GM23248 (cell line): Measurements from ENCODE around the gene LAMP1. TPM values are rescaled to one million over a fixed set of nuclear protein-coding genes. Genes with fewer than 3 reads are reported as not detected.

Experiments used
- DNase-seq: peaks from one replicate; pipeline ENCODE4 v3.0.0-alpha.2; 2015
- H2AFZ ChIP-seq: fragments of 200-600 bp; sonication (generic); 2 replicates; pipeline ENCODE4 v1.6.1; 2016; ENCODE audit warnings: antibody characterized with exemption
- H3F3A ChIP-seq: fragments of 200-600 bp; sonication (generic); 2 replicates; pipeline ENCODE4 v1.6.1; 2016; ENCODE audit warnings: mild to moderate bottlenecking, antibody characterized with exemption, mixed run types; ENCODE audit not compliant: insufficient read depth
- H3K27ac ChIP-seq: fragments of 200-600 bp; sonication (generic); 2 replicates; pipeline ENCODE4 v1.5.1; 2016; ENCODE audit warnings: mild to moderate bottlenecking
- H3K27me3 ChIP-seq: fragments of 200-600 bp; sonication (generic); replicated peaks from 2 replicates; pipeline ENCODE4 v1.6.1; 2016; ENCODE audit warnings: mild to moderate bottlenecking; ENCODE audit not compliant: insufficient read depth
- H3K36me3 ChIP-seq: fragments of 200-600 bp; sonication (generic); 2 replicates; pipeline ENCODE4 v1.6.1; 2016; ENCODE audit warnings: low read depth, mild to moderate bottlenecking
- H3K4me1 ChIP-seq: fragments of 200-600 bp; sonication (generic); 2 replicates; pipeline ENCODE4 v1.6.1; 2016; ENCODE audit warnings: mild to moderate bottlenecking; ENCODE audit not compliant: insufficient read depth
- H3K4me2 ChIP-seq: fragments of 200-600 bp; sonication (generic); one replicate; pipeline ENCODE4 v1.6.1; 2016; ENCODE audit warnings: mild to moderate bottlenecking; ENCODE audit not compliant: unreplicated experiment
- H3K4me3 ChIP-seq: fragments of 200-600 bp; sonication (generic); 2 replicates; pipeline ENCODE4 v1.5.1; 2016; ENCODE audit warnings: mild to moderate bottlenecking
- H3K79me2 ChIP-seq: fragments of 200-600 bp; sonication (generic); 2 replicates; pipeline ENCODE4 v1.6.1; 2016; ENCODE audit warnings: mild to moderate bottlenecking; ENCODE audit not compliant: insufficient read depth
- H3K9ac ChIP-seq: fragments of 200-600 bp; sonication (generic); 2 replicates; pipeline ENCODE4 v1.6.1; 2016; ENCODE audit warnings: mild to moderate bottlenecking
- H3K9me2 ChIP-seq: fragments of 200-600 bp; sonication (generic); 2 replicates; pipeline ENCODE4 v1.6.1; 2016; ENCODE audit warnings: mixed run types, mild to moderate bottlenecking, moderate library complexity; ENCODE audit not compliant: insufficient read depth
- H3K9me3 ChIP-seq: fragments of 200-600 bp; sonication (generic); one replicate; pipeline ENCODE4 v1.6.1; 2017; ENCODE audit warnings: low read depth
- H4K20me1 ChIP-seq: fragments of 200-600 bp; sonication (generic); 2 replicates; pipeline ENCODE4 v1.6.0; 2016; ENCODE audit not compliant: insufficient read depth
- EZH2 ChIP-seq: fragments of 200-600 bp; sonication (generic); IDR thresholded peaks from 2 replicates; pipeline ENCODE4 v1.6.1; 2018; ENCODE audit warnings: antibody characterized with exemption, mild to moderate bottlenecking; ENCODE audit not compliant: insufficient read depth, poor library complexity, severe bottlenecking
- EZH2phosphoT487 ChIP-seq: fragments of 200-600 bp; sonication (generic); IDR thresholded peaks from 2 replicates; pipeline ENCODE4 v1.6.1; 2018; ENCODE audit warnings: antibody characterized with exemption, moderate library complexity, mild to moderate bottlenecking, low read depth; ENCODE audit not compliant: insufficient read depth
- WGBS, 2 experiments: methylation state at CpG; one replicate each; pipeline ENCODE4 v1.1.6; 2015 to 2017; ENCODE audit warnings: low lambda C conversion rate in 2 of 2, low coverage in 1 of 2; ENCODE audit errors: missing lambda C conversion rate in 2 of 2; 5-methylcytosine and 5-hydroxymethylcytosine counted together
- in situ Hi-C: fragments of 300-500 bp; cut with MboI; formaldehyde crosslinking; loops from 2 replicates; pipeline ENCODE4 v1.15.0; 2020
- polyA plus RNA-seq: library from polyadenylated mRNA; unstranded; fragments of >200 nt; fragmentation: Nextera tagmentation; extraction: Ambion mirVana; gene quantifications from 2 replicates; pipeline ENCODE4 v1.2.1, GENCODE V29; 2016
- total RNA-seq: library from RNA; depleted of rRNA; stranded (reverse); fragments of >200 nt; shearing (Covaris generic); gene quantifications from 2 replicates; pipeline ENCODE4 v1.2.3, GENCODE V29; 2014

Gene LAMP1
- total and polyA plus RNA-seq, 2 experiments from 2014 or later = 111 to 305 TPM

DNA sequence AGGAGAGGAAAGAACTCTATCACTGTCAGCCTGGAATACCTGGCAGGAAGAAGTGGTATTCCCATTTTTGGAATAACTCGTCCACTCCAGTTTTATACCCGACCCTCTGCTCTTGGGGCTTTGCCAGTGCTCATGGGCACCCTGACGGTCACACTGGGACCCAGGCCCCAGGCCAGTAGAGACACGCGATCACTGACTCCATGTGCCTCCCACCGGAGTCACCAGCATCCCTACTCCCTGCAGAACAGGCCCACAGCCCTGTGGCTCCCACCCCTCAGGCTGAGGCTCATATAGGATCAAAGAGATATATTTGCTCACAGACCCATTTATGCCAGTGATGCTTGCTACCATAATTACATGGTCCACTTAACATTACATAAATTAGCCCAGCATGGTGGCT lies 63.4 kb downstream of the LAMP1 start:
- TF ChIP-seq EZH2phosphoT487 (no peak), EZH2 (no peak)
- H3K4me1 ChIP-seq = peaks cover 6% of the 10 kb centered on the region
- no peak overlapping the region for H3K9ac ChIP-seq
- WGBS, 2 experiments = 85 to 86% methylated on average over 6 of the region's 6 CpGs
- no peak overlapping the region for H3K27ac ChIP-seq
- no peak overlapping the region for H3K4me3 ChIP-seq
- H2AFZ ChIP-seq = no peak overlapping the region
- H3K9me2 ChIP-seq = no peaks in the 10 kb centered on the region
- no peak overlapping the region for H3K4me2 ChIP-seq
- no peaks in the 10 kb centered on the region for H3K79me2 ChIP-seq
- H3K27me3 ChIP-seq = peaks cover 27% of the 10 kb centered on the region
- DNase-seq = no peak
- H3K9me3 ChIP-seq = no peaks in the 10 kb centered on the region
- no peaks in the 10 kb centered on the region for H4K20me1 ChIP-seq
- in situ Hi-C loops = no loop called here
- no peaks in the 10 kb centered on the region for H3K36me3 ChIP-seq
- peaks cover 7% of the 10 kb centered on the region; the same call in 1 of the 2 replicates for H3F3A ChIP-seq

DNA sequence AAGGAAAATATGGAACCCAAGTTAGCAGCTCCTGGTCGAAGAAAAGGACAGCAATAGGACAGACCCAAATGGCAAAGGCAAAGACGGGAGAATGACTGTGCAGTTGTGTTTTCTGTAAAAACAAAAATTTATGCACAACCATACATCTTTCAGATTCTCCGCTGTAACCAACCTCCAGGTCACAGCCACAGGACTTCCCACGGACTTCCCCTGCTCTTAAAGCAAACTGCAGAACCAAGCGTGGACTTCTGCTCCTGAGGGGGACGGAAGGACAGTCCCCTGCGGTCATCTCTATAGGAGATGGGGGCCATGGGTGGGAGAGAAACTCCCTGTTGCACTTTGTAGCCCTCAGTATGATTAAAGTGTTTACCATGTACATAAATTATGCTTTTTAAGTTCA lies 64.4 kb downstream of the LAMP1 start:
- H3F3A ChIP-seq = peaks cover 7% of the 10 kb centered on the region; the same call in 1 of the 2 replicates

DNA sequence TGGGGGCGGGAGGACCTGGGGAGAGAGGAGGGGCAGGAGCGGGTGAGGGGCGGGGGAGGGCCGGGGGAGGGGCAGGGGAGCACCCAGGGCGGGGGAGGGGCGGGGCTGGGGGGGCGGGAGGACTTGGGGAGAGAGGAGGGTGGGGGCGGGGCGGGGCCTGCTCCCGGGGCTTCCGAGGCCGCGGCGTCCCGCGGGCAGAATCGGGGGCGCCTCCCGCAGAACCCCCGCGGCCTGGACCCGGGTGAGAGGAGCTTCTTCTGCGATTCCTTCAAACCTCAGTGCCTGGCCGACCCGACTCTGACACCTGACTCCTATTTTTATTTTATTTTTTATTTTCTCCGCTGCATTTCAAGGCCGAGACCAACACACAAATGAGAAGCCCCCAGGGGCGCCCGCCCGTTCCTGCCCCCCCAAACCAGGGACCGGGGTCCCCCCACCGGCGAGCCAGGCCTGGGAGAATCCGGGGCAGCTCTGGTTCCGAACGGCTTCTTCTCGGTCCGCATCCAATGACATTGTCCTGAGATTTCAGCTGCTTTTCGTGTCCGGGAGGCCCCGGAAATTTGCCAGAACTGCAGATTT lies 67.4 kb downstream of the LAMP1 start:
- no peaks in the 10 kb centered on the region for H3K9me2 ChIP-seq
- H3K4me2 ChIP-seq = no peak overlapping the region
- no peak overlapping the region for H3K27ac ChIP-seq
- no peaks in the 10 kb centered on the region for H3F3A ChIP-seq
- no peaks in the 10 kb centered on the region for H3K79me2 ChIP-seq
- no peaks in the 10 kb centered on the region for H3K4me1 ChIP-seq
- H3K27me3 ChIP-seq = peaks cover 27% of the 10 kb centered on the region
- no peaks in the 10 kb centered on the region for H4K20me1 ChIP-seq
- in situ Hi-C loops = no loop called here
- H3K36me3 ChIP-seq = no peaks in the 10 kb centered on the region
- TF ChIP-seq EZH2 (no peak), EZH2phosphoT487 (no peak)
- peak overlapping the region; percentile 68 for H2AFZ ChIP-seq
- WGBS, 2 experiments = 4% methylated on average over 21 to 32 of the region's 41 CpGs
- no peak overlapping the region for H3K4me3 ChIP-seq
- H3K9me3 ChIP-seq = no peaks in the 10 kb centered on the region
- peak; percentile 41 for DNase-seq
- H3K9ac ChIP-seq = 0 out of 2 replicates have a peak overlapping the region, but pooled peaks have one; percentile 22

More for the DNA sequence above, 64.4 kb downstream of the LAMP1 start:
- H3K27ac ChIP-seq = no peak overlapping the region
- no peak overlapping the region for H3K4me3 ChIP-seq
- no peaks in the 10 kb centered on the region for H3K36me3 ChIP-seq
- no peaks in the 10 kb centered on the region for H3K9me2 ChIP-seq
- H3K4me1 ChIP-seq = peaks cover 6% of the 10 kb centered on the region
- in situ Hi-C loops = no loop called here
- no peaks in the 10 kb centered on the region for H3K79me2 ChIP-seq
- no peak for TF ChIP-seq EZH2phosphoT487
- no peak for TF ChIP-seq EZH2
- H3K27me3 ChIP-seq = peaks cover 27% of the 10 kb centered on the region
- H3K9me3 ChIP-seq = no peaks in the 10 kb centered on the region
- H2AFZ ChIP-seq = no peak overlapping the region
- no peaks in the 10 kb centered on the region for H4K20me1 ChIP-seq
- no peak for DNase-seq
- H3K4me2 ChIP-seq = no peak overlapping the region
- 79 to 83% methylated on average over 7 of the region's 7 CpGs for WGBS, 2 experiments
- H3K9ac ChIP-seq = no peak overlapping the region

DNA sequence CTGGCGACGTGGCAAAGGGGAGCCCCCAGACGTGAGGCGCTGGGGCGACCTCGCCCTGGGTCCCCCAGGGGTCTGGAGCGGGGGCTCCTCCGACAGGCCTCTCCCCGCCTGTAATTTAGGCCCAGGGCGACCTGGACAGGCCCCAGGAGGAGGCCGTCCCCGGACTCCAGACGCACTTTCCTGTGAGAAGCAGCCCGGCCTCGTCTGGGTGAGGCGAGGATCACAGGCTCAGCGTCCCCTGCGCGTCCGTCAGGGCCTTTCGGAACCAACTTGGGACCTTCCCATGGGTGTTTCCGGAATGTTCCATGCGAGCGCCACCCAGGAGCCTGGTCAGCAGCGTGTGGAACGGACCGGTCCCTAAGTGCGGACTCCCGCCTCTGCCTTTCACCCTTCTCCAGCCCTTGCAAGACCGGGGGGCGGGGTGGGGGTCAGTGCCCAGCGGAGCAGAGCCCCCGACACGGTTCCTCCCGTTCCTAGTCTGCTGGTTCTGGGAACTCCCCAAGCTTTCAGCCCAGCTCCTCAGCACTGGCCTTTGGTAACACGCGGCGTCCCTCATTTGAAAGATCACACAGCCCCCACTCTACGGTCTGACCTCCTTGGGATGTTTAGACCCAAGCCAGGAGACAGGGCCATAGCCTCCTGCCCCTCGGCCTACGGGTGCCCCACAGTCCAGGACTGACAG lies 68.0 kb downstream of the LAMP1 start:
- peak; percentile 21 for DNase-seq
- H3K4me2 ChIP-seq = no peak overlapping the region

More for the DNA sequence above, 68.0 kb downstream of the LAMP1 start:
- Histone ChIP-seq H3K27ac (no peak overlapping the region), H4K20me1 (no peaks in the 10 kb centered on the region), H3K79me2 (no peaks in the 10 kb centered on the region), H3K4me3 (no peak overlapping the region), H3F3A (no peaks in the 10 kb centered on the region), H3K36me3 (no peaks in the 10 kb centered on the region), H3K9me3 (no peaks in the 10 kb centered on the region), H3K4me1 (no peaks in the 10 kb centered on the region), H2AFZ (peak overlapping the region; percentile 68), H3K9ac (no peak overlapping the region), H3K9me2 (no peaks in the 10 kb centered on the region), H3K27me3 (peaks cover 24% of the 10 kb centered on the region)
- WGBS, 2 experiments = 53 to 59% methylated on average over 30 to 38 of the region's 41 CpGs
- TF ChIP-seq EZH2phosphoT487 = no peak
- no peak for TF ChIP-seq EZH2
- in situ Hi-C loops = no loop called here
